Mammary epithelial cell (primary cell): ENCODE measurements around the gene CHADL.

Source experiments
- CTCF ChIP-seq, 2 donors: IDR thresholded peaks in 1 of 2; conservative IDR thresholded peaks in 1 of 2; 2 replicates each; pipeline ENCODE4 v1.5.1; 2011 to 2012; ENCODE audit warnings: inconsistent platforms in 2 of 2, low read length in 2 of 2, mild to moderate bottlenecking in 2 of 2, control low read depth in 1 of 2, low read depth in 1 of 2; ENCODE audit not compliant: insufficient read depth in 1 of 2; ENCODE audit errors: extremely low read depth in 1 of 2
- EZH2 ChIP-seq: IDR thresholded peaks from 2 replicates; pipeline ENCODE4 v1.6.1; 2012; ENCODE audit warnings: low read length, inconsistent platforms, borderline replicate concordance

GRCh38 chr22:41289671-41290070 is 48.9 kb upstream of the CHADL start:
- TF ChIP-seq EZH2 (no peak), CTCF (conservative IDR thresholded peaks at IDR 0.05 in 1 of 2, IDR thresholded peaks at IDR 0.05 in 1 of 2; ENCODE audit: extremely low read depth in 1 of 2, insufficient read depth in 1 of 2, low read depth in 1 of 2, low read length in 2 of 2) (no peak)
